Glomerular visceral epithelial cell (primary cell): ENCODE measurements around the gene NCS1.

Experiments
- DNase-seq: peaks from one replicate; pipeline ENCODE4 v3.0.0-alpha.2; 2016; ENCODE audit errors: extremely low spot score

Gene NCS1

GRCh38 chr9:130213911-130214761, 41.9 kb downstream of the NCS1 start:
- no peak for DNase-seq

GRCh38 chr9:130214776-130215340, 42.7 kb downstream of the NCS1 start:
- no peak for DNase-seq

GRCh38 chr9:130215341-130216119, 43.3 kb downstream of the NCS1 start:
- peak; percentile 75 for DNase-seq

- no peak for DNase-seq
Observed at GRCh38 chr9:130217838-130218237, 45.6 kb downstream of the NCS1 start.

GRCh38 chr9:130219661-130220096, 47.5 kb downstream of the NCS1 start:
- no peak for DNase-seq

- DNase-seq, result no peak
Observed at GRCh38 chr9:130220352-130220751, 48.1 kb downstream of the NCS1 start.

- no peak for DNase-seq
Observed at GRCh38 chr9:130222833-130223232, 50.6 kb downstream of the NCS1 start.

- no peak for DNase-seq
Observed at GRCh38 chr9:130225071-130225470, 52.9 kb downstream of the NCS1 start.

- DNase-seq, result no peak
Observed at GRCh38 chr9:130225586-130225985, 53.4 kb downstream of the NCS1 start.

- no peak for DNase-seq
Observed at GRCh38 chr9:130226112-130226511, 53.9 kb downstream of the NCS1 start.

- DNase-seq, result no peak
Observed at GRCh38 chr9:130227833-130228232, 55.6 kb downstream of the NCS1 start.

- DNase-seq, result no peak
Observed at GRCh38 chr9:130229759-130230158, 57.6 kb downstream of the NCS1 start.

- no peak for DNase-seq
Observed at GRCh38 chr9:130230631-130231030, 58.4 kb downstream of the NCS1 start.

- DNase-seq, result no peak
Observed at GRCh38 chr9:130232899-130233586, 60.8 kb downstream of the NCS1 start.

- DNase-seq, result no peak
Observed at GRCh38 chr9:130233587-130233945, 61.4 kb downstream of the NCS1 start.

- no peak for DNase-seq
Observed at GRCh38 chr9:130234340-130235260, 62.4 kb downstream of the NCS1 start.

- DNase-seq, result peak; percentile 59
Observed at GRCh38 chr9:130235558-130236435, 63.6 kb downstream of the NCS1 start.

- DNase-seq, result no peak
Observed at GRCh38 chr9:130236436-130236985, 64.3 kb downstream of the NCS1 start.

- no peak for DNase-seq
Observed at GRCh38 chr9:130237076-130237475, 64.9 kb downstream of the NCS1 start.
